GM21390 (cell line): Measurements from ENCODE around the gene C14orf132.

Source experiments
- ATAC-seq: cut with Tn5 transposase; IDR thresholded peaks from one replicate; pipeline ENCODE4 v1.9.1; 2021; ENCODE audit not compliant: unreplicated experiment

C14orf132 gene

GRCh38 chr14:96039633-96040311, 610 bp downstream of the C14orf132 start:
- no peak for ATAC-seq

DNA sequence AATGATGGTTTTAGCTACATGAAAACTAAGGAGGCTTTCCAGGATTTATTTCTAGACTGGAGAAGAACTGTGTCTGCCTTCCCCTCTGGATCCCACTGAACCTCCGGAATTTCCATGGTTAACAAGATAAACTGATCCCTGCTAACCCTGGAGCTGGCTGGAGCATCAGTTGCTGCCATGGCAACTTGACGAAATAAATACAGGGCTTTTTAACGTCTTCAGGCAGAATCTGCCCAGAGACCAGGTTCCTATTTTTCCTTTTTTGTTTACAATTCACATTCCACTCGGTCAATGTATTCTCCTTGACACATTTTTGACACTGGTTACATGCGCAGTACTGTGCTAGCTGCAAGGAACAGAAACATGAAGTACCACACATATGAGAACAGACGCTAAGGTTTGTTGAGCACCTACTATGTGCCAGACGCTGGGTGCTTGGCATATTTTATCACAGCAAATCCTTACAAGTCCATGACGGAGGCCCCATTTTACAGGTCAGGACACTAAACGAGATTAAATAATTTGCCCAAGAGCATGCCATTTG, 1.7 kb downstream of the C14orf132 start:
- ATAC-seq, result no peak

- no peak for ATAC-seq
Observed at GRCh38 chr14:96042248-96042930, 3.2 kb downstream of the C14orf132 start.

GRCh38 chr14:96046630-96047029, 7.5 kb downstream of the C14orf132 start:
- no peak for ATAC-seq

DNA sequence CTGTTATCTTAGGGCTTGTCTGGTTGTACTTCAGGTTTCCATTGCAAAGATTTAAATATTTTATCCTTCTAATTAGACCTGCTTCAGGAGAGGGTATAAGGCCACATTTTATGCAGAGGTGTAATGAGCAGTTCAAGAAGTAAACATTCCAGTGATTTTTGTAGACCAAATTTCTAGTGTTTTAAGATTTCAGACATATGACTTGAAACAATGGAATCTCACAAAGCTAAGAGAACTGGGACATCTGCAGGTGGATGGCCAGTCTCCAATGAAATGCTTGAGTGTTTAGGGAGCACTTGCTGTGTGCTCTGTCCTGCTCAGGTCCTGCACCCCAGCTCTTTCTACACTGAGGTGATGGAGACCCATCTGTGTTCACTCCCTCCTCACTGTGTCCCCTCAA, 7.9 kb downstream of the C14orf132 start:
- ATAC-seq, result no peak

DNA sequence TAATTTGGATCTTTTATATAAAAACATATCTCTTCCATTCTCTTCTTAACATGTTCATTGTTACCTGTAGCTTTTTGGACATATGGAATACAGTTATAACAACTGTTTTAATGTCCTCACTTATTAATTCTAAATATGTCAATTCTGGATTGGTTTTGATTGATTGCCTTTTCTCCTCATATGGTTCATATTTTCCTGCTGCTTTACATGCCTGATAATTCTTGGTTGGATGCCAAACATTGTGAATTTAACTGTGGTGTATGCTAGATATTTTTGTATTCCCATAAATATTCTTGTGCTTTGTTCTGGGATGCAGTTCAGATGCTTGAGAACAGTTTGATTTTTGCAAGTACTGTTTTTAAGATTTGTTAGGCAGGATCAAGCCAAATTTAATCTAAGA, 10.8 kb downstream of the C14orf132 start:
- ATAC-seq, result no peak

DNA sequence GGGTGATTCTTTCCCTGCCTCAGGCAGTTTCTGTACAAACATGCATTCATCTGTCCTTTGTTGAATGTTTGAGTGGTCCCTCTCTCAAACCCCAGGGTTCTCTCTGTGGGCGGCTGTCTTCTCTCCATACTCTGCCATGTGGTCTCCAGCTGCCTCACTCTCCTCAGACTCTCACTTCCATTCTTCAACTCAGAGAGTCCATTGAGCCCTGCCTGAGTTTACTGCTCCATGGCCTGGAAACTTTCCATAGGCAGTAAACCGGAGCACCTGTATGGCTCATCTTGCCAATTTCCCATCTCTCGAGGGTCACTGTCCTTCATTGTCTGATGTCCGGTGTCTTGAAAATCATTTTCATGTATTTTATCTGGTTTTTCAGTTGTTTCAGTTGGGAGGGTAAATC, 11.3 kb downstream of the C14orf132 start:
- no peak for ATAC-seq

GRCh38 chr14:96051231-96051630, 12.1 kb downstream of the C14orf132 start:
- no peak for ATAC-seq

GRCh38 chr14:96051642-96052540, 12.7 kb downstream of the C14orf132 start:
- peak; percentile 63 for ATAC-seq

DNA sequence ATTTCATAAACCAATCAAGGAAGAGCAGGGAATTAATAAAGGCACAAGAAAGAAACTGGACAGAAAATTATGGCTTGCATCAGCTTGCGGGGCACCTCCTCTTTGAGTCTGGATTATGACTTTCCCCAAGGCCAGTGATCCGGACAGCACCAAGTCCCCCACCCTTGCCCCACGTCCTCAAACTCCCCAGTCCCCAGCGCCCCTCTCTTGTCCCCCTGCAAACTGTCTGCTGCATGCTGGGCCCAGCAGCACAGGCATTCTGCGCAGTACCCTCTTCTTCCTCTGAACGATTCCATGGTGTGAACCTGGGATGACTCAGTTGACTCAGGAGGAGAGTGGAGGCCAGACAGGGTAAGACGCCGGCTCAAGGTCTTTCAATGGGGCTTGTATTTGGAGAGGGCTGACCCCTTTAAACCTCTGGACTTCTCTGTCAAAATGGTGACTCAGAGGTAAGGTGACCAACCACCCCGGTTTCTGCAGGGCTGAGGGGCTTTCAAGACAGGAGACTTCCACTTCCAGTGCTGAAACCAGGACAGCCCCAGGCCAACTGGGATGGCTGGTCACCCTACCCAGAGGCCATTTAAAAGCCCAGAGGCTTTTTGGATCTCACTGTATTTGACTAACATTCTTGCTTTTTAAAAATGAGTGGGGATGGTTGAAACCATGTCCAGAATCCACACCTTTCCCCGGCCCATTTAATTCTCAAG, 13.5 kb downstream of the C14orf132 start:
- ATAC-seq, result no peak

- no peak for ATAC-seq
Observed at GRCh38 chr14:96053248-96053599, 14.1 kb downstream of the C14orf132 start.

- ATAC-seq, result no peak
Observed at GRCh38 chr14:96053600-96054381, 14.6 kb downstream of the C14orf132 start.

GRCh38 chr14:96054661-96055060, 15.5 kb downstream of the C14orf132 start:
- ATAC-seq, result no peak

DNA sequence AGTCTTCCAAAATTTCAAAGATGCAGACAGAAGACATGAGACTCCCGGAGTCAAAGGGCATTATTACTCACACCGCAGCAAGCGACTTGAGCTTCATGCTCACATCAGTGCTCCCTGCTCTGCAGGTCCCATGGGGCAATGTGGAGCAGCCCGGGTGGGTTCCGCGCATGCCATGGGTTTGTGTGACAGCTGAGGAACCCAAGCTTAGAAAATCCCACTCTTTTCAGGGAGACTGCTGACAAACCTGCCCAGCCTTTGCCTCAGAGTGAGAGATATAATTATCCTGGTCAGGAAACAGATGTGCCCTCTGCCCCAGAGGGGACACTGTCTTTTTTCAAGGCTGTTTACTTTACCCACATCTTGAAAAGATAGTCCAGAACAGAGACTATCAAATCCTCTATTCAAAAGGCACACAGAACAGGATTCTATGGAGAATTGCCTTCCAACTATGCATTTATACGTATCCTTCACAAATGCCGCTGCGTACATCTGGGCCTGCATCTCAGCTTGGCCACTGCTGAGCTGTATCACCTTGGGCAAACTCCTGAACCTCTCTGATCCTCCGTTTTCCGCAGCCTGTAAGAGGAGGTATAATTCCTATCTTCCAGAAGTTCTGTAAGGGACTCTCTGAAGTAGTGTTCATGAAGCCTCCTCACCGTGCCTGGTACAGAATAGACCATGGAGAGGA, 16.0 kb downstream of the C14orf132 start:
- no peak for ATAC-seq

DNA sequence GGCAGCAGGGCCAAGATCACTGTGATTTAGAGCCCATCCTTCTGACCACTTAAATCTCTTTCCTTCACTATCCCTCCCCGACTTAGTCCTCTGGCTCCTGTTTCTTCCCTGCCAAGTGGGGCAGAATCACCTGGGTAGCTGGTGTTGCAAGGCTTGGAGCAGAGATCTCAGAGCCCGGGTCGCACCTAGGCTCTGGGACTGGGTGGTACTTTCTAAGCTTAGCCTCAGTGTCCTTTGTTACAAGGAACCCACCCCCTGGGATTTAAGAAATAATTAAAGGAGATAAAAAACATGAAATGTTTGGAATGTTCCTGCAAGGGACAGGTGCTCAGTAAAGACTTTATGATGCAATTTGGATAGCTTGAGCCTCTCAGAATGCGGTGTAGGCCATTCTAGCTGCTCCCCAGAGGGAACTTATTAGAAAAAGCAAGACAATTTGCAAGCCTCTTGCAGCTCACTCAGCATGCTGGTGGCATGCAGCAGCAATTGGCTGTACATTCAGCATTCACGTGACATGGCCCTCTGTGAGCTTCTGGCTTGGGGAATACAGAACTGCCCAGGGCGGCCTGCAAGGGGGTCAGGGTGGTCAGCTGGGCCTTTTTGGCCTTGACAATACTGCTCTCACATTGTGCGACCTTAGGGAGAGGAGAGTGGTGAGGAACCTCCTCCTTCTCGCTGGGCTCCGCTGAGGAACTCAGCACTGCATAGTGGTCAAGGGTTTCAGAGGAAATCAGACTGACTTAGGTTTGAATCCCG, 16.8 kb downstream of the C14orf132 start:
- no peak for ATAC-seq

GRCh38 chr14:96056509-96057422, 17.6 kb downstream of the C14orf132 start:
- no peak for ATAC-seq

GRCh38 chr14:96057738-96058137, 18.6 kb downstream of the C14orf132 start:
- no peak for ATAC-seq
